Measurements from ENCODE around the gene NREP.
"Not testable (repeated sequence)": the region's sequence is repeated elsewhere in the genome, so short reads cannot be mapped to it uniquely, and the experiment has no call there.

The NREP gene

DNA sequence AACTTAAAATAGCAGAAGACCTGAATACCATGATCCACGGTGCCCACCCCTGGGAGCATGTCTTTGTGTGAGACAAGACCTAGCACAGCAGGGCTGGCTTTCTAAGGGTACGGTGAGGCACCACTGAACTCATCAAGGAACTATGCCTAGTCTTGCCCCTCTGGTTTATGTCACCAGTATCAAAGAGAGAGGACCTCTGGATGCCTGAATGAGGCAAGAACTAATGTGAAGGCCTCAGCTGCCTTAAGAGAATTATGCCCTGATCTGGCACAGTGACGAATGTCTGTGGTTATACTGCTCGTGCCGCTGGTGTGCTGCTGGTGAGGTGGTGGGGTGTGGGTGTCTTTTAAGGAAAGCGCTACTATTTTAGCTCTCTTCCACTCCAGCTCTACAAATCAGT, 23.0 kb downstream of the NREP start:
- H3K27me3 Mint-ChIP-seq, result no peaks in the 10 kb centered on the region
- H3K36me3 Mint-ChIP-seq, result no peaks in the 10 kb centered on the region
- peaks cover 12% of the 10 kb centered on the region for H3K4me1 Mint-ChIP-seq
- no peak overlapping the region for H3K4me3 Mint-ChIP-seq
- no peaks in the 10 kb centered on the region for H3K9me3 Mint-ChIP-seq
- no peak overlapping the region for H3K27ac Mint-ChIP-seq

DNA sequence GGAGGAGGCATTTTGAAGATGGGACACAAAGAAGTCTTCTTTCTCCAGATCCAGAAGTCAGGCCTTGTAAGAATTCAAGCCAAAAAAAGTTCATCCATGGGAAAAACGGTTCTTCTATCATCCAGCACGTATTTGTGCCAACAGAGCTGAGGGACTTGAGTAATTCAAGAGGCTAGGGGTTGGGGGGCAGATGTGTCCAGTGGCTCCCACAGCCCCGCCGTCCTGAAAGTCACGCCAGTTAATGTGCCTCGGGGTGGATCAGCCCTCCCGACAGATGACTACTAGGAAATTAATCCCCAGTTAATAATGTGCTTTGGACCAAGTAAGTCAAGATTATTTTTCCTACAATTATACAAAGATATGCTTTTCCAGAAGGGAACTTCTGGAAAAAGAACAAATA, 23.4 kb downstream of the NREP start:
- no peak overlapping the region for H3K4me3 Mint-ChIP-seq
- H3K4me1 Mint-ChIP-seq, result peaks cover 12% of the 10 kb centered on the region
- no peaks in the 10 kb centered on the region for H3K9me3 Mint-ChIP-seq
- H3K27ac Mint-ChIP-seq, result no peak overlapping the region
- no peaks in the 10 kb centered on the region for H3K27me3 Mint-ChIP-seq
- H3K36me3 Mint-ChIP-seq, result no peaks in the 10 kb centered on the region

DNA sequence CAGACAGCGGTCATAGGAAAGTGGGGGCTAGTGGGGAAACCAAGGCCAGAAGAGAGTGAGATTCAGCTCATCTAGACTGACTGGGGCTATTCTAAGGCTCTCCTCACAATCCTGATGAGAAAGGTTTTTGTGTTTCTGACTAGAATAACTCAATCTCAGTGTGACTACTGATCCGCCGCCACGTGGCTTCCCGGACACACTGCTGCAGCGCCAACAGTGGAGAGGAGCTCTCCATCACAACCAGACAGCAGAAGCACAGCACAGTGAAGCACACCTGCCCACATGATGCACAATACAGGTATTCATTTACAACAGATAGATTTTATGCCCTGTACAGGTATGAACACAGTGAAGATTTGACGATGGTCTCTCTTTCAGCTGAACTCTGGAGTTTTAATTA, 25.4 kb downstream of the NREP start:
- Mint-ChIP-seq H3K9me3 (no peaks in the 10 kb centered on the region), H3K4me1 (peaks cover 12% of the 10 kb centered on the region), H3K4me3 (no peak overlapping the region), H3K36me3 (no peaks in the 10 kb centered on the region), H3K27ac (no peak overlapping the region), H3K27me3 (no peaks in the 10 kb centered on the region)

DNA sequence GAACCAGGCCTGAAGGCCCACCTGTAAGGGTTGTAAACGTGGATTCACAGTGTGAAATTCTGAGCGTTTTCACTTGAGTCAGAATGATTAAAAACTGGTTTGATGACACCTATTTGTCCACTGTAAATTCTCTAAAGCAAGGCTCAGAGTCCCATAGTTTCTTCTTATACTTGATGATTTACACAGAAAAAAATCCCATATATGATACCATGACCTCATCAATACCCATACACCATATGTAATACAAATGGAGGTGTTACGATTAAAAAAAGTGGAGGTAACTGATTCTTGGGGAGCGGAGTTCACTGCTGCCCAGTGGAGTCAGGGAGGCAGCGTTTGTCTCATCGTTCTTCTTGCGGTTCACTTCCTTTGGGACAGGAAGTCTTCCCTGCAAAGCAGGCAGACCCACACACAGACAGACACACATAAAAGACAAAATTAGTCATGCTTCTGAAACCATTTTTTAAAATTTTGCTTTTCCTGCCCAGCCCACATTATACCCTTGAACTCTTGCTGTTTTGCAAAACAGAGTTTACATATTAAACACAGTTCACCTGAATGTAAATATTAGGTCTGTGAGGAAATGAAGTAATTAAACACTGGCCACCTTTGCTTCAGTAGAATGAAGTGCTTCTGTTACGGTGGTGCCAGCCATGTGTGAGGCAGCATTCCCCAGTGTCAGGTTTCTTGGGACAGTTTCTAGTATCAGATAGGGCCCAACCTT, 26.2 kb downstream of the NREP start:
- no peak overlapping the region for H3K4me3 Mint-ChIP-seq
- H3K36me3 Mint-ChIP-seq, result no peaks in the 10 kb centered on the region
- H3K9me3 Mint-ChIP-seq, result no peaks in the 10 kb centered on the region
- peaks cover 3% of the 10 kb centered on the region for H3K27me3 Mint-ChIP-seq
- H3K4me1 Mint-ChIP-seq, result peaks cover 9% of the 10 kb centered on the region
- no peak overlapping the region for H3K27ac Mint-ChIP-seq

DNA sequence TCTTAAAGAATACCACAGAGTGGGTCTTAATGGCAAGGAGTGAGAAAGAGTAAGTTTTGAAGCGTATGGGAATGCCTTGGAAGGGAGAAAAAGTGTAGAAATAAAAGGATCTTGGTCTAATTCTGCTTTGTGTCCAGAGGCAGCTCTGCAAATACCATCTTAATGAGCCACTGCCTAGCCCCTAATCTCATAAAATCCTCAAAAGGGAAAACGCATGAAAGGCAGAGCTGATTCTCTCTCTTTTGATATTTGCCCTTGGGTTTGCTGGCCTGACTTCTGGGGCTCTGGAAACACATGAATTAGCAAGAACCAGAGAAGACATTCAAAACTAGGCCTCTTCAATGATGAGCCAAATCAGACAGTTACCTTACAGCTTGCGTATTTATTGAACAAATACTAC, 28.1 kb downstream of the NREP start:
- H3K36me3 Mint-ChIP-seq, result no peaks in the 10 kb centered on the region
- H3K9me3 Mint-ChIP-seq, result no peaks in the 10 kb centered on the region
- H3K4me3 Mint-ChIP-seq, result no peak overlapping the region
- H3K4me1 Mint-ChIP-seq, result peaks cover 5% of the 10 kb centered on the region
- no peak overlapping the region for H3K27ac Mint-ChIP-seq
- peaks cover 3% of the 10 kb centered on the region for H3K27me3 Mint-ChIP-seq

DNA sequence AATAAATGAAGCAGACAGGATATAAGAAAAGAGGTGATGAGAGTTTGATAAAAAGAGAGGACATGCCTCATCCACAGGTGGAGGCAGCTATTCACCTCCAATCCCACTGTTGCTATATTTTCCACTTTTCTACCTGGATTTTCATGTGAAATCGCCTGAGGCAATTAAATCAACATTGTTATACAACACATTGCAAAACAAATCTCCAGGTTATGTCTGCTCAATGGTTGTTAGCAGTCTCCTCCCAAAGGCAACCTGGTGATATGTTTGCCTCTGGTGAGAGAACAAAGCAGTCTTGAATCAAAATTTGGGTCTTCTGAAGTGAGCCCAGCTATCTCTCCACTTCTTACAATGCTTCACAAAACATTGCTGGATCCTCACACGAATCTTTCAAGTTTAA, 30.0 kb downstream of the NREP start:
- peaks cover 3% of the 10 kb centered on the region for H3K27me3 Mint-ChIP-seq
- no peak overlapping the region for H3K4me3 Mint-ChIP-seq
- no peak overlapping the region for H3K27ac Mint-ChIP-seq
- no peaks in the 10 kb centered on the region for H3K9me3 Mint-ChIP-seq
- H3K36me3 Mint-ChIP-seq, result no peaks in the 10 kb centered on the region
- H3K4me1 Mint-ChIP-seq, result peaks cover 5% of the 10 kb centered on the region

DNA sequence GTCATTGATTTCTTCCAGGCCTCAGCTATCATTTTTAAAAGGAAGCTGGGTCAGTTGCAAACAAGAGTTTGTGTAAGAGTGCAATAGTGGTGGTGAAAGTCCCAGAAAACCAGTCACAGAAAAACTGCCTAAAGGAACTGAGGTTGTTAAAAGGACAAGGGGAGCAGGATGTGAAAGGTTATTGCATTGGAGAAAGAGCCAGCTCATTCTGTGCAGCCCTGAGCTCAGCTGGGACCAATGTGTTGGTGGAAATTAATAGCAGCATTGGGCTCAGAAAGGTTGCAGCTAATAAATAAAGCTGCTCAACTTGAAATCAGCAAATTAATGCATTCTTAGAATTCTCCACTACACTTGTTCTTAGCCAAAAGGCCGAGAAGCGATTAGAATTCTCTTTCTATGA, 34.9 kb downstream of the NREP start:
- H3K4me3 Mint-ChIP-seq, result no peak overlapping the region
- peaks cover 9% of the 10 kb centered on the region for H3K27me3 Mint-ChIP-seq
- no peaks in the 10 kb centered on the region for H3K9me3 Mint-ChIP-seq
- no peak overlapping the region for H3K27ac Mint-ChIP-seq
- H3K4me1 Mint-ChIP-seq, result no peaks in the 10 kb centered on the region
- H3K36me3 Mint-ChIP-seq, result peaks cover 2% of the 10 kb centered on the region

DNA sequence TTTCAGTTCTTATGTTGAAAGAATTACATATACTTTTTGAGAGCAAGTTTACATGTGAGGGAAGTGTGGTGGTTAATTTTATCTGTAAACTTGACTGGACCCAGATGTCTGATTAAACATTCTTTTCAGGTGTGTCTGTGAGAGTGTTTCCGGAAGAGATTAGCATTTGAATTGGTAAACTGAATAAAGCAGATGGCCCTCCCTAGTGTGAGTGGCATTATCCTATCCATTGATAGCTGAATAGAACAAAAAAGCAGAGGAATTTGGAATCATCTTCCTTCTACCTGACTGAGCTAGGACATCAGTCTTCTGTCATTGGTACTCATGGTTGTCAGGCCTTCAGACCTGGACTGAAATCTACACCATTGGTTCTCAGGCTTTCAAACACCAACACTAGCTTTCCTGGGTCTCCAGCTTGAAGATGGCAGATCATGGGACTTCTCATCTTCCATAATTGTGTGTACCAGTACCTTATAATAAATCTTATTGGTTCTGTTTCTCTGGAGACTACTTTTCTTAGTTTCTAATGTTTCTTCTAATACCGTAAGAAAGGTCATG, 36.6 kb downstream of the NREP start:
- no peak overlapping the region for H3K27ac Mint-ChIP-seq
- no peak overlapping the region for H3K4me3 Mint-ChIP-seq
- H3K36me3 Mint-ChIP-seq, result peaks cover 2% of the 10 kb centered on the region
- H3K9me3 Mint-ChIP-seq, result no peaks in the 10 kb centered on the region
- peaks cover 6% of the 10 kb centered on the region for H3K27me3 Mint-ChIP-seq
- no peaks in the 10 kb centered on the region for H3K4me1 Mint-ChIP-seq

DNA sequence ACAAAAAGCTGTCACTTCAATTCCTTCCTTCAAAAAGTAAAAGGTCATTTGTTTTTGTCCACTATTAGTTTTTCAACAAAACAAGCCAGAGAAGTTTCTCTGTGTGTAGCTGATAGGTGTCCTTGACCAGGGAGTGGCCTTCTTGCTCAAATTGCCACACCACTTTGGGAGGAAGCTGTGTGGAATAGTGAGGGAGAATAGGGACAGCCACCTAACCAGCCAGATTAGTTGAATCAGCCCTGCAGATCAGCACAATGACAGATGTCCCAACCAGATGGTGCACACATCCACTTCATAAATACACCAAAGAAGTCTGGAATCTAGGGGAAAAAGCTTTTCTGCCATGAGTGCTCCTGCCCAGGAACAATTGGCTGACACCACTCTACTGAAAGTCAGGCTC, 37.2 kb downstream of the NREP start:
- no peak overlapping the region for H3K27ac Mint-ChIP-seq
- H3K4me3 Mint-ChIP-seq, result no peak overlapping the region
- H3K27me3 Mint-ChIP-seq, result peaks cover 6% of the 10 kb centered on the region
- peaks cover 2% of the 10 kb centered on the region for H3K36me3 Mint-ChIP-seq
- no peaks in the 10 kb centered on the region for H3K9me3 Mint-ChIP-seq
- H3K4me1 Mint-ChIP-seq, result no peaks in the 10 kb centered on the region

DNA sequence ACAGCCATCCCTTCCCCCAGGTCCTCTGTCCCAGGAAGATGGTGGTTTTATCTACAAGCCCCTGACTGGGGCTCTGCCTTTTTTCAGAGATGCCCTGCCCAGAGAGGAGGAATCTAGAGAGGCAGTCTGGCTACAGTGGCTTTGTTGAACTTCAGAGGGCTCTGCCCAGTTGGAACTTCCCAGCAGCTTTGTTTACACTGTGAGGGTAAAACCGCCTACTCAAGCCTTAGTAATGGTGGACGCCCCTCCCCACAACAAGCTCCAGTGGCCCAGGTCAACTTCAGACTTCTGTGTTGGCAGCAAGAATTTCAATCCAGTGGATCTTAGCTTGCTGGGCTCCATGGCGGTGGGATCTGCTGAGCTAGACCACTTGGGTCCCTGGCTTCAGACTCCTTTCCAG, 40.2 kb downstream of the NREP start:
- not testable (repeated sequence) for H3K4me1 Mint-ChIP-seq, H3K9me3 Mint-ChIP-seq, H3K4me3 Mint-ChIP-seq, H3K27ac Mint-ChIP-seq, H3K36me3 Mint-ChIP-seq, H3K27me3 Mint-ChIP-seq

DNA sequence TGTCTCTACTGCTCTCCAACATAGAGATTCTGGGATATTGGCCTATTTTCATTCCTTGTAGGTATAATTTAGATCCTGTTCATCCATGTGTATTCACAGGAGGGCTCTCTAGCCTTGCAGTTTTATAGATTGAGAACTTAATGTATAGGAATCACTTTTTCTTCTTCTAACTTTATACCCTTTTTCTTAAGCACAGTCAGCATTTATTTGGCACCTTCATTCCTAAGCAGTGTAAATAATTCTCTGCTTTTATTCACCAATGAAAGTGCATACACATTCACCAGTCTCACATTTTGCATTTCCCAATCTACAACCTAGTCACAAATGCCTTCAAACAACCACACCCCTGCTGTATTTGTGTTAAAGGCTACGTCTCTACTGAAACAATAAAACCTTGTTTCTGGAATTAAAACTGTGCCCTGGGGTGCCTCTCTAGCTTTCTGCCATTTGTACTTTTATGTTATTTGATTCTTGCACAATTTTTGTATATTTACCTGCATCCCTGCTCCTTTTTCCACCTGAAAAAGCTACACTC, 49.3 kb downstream of the NREP start:
- Mint-ChIP-seq H3K27ac (no peak overlapping the region), H3K4me3 (no peak overlapping the region), H3K9me3 (no peaks in the 10 kb centered on the region), H3K4me1 (peaks cover 7% of the 10 kb centered on the region), H3K27me3 (no peaks in the 10 kb centered on the region), H3K36me3 (no peaks in the 10 kb centered on the region)

DNA sequence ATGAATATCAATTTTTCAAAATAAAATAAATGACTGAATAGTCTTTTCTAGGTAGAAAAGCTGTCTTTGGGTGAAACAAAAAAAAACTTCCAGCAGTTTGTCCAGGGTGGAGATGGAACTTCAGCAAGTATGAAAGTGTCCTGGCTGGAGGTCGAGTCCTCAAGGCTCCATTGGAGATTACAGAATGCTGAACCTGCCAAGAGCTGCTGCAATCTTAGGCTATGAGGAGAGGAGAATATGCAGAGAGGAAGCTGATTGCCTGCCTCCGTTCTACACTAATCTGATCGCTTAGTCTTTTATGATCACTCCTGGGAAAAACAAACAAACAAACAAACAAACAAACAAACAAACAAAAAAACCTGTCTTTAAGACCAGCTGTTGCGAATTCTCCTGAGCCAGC, 50.6 kb downstream of the NREP start:
- H3K4me3 Mint-ChIP-seq, result no peak overlapping the region
- H3K27me3 Mint-ChIP-seq, result no peaks in the 10 kb centered on the region
- no peak overlapping the region for H3K27ac Mint-ChIP-seq
- H3K36me3 Mint-ChIP-seq, result no peaks in the 10 kb centered on the region
- H3K4me1 Mint-ChIP-seq, result peaks cover 7% of the 10 kb centered on the region
- no peaks in the 10 kb centered on the region for H3K9me3 Mint-ChIP-seq

DNA sequence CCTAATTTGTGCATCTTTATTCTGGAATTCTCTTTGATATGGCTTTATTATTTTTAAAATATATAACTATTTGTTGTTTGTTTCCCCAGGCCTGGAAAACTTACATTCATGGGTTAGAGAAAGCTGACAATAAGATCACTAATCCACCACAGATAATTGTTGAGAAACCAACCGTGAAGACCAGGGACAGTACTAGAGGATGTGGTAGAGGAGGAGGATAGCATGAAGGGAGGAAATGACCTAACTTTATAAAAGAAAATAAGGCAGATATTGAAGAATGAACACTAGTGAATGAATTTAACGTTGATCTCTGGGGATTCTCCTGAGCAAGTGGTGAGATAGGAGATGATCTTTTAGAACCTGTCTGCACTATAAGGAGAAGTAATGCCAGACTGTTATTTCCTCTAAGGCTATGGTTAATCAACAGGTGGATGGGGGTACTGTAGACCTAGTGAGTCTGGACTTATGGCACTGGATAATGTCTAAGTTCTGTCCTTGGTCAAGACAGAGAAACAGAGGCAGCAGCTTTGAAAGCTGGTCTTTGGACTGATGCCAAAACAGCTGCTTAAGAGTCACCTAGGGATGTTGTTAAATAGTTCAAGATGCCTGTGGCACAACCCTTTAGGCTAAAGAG, 52.4 kb downstream of the NREP start:
- peaks cover 3% of the 10 kb centered on the region for H3K27me3 Mint-ChIP-seq
- H3K9me3 Mint-ChIP-seq, result no peaks in the 10 kb centered on the region
- H3K4me1 Mint-ChIP-seq, result peaks cover 7% of the 10 kb centered on the region
- no peak overlapping the region for H3K4me3 Mint-ChIP-seq
- no peak overlapping the region for H3K27ac Mint-ChIP-seq
- no peaks in the 10 kb centered on the region for H3K36me3 Mint-ChIP-seq

DNA sequence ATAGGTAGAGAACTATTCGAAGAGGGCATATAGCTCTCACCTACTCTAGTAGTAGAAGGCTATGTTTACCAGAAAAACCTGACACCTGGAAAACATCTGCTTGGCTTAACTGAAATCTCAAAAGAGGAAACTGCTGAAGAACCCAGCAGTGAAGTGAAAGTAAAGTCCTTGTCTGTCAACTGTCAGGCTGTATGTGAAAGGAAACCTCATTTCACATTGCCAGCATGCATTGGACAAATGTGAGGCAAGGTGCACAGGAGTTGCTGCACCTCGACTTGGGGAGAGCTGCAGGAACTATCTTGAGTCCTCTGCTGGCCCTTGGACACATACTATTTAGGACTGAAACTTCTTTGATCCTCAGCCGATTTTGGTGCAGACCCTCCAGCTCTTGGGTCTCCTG, 53.3 kb downstream of the NREP start:
- Mint-ChIP-seq H3K9me3 (no peaks in the 10 kb centered on the region), H3K4me3 (no peak overlapping the region), H3K4me1 (peaks cover 7% of the 10 kb centered on the region), H3K27me3 (peaks cover 5% of the 10 kb centered on the region), H3K27ac (no peak overlapping the region), H3K36me3 (no peaks in the 10 kb centered on the region)

DNA sequence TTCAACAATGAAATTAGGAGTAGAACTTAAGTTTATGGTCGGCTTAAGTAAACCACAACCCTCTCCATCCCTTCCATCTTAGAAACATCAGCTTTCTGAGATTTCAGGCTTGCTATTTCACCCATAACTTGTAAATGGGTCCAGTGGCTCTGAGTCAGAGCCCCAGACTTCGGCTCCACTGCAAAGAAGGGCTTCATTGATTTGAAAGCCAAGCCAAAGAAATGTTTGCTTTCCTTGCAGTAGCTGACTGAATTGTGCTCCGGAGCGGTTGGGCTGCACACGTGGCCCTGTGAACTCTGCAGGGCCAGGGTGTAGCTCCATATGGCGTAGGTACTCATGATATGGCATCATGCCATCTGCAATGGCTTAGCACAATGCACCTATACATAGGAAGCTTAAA, 57.0 kb downstream of the NREP start:
- Mint-ChIP-seq H3K4me1 (peaks cover 7% of the 10 kb centered on the region), H3K4me3 (no peak overlapping the region), H3K27me3 (peaks cover 5% of the 10 kb centered on the region), H3K36me3 (no peaks in the 10 kb centered on the region), H3K27ac (no peak overlapping the region), H3K9me3 (no peaks in the 10 kb centered on the region)

DNA sequence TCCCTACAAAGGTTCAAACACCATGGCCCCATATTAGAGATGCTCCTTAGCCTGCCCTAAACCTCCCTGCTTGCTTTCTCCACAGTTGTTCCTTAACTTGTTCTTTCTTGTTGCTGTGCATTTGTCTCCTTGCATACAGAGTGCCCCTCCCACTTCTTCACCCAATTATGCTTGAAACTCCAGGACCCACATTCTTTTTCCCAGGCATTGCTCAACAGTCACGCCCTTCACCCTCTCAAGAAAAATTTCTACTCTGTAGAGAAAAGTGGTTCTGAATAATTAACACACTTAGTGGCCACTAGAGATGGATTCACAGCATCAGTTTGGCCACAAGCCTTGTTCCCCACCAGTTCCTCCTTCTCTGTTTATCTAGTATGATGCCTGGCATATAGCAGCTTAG, 57.7 kb downstream of the NREP start:
- H3K36me3 Mint-ChIP-seq, result no peaks in the 10 kb centered on the region
- peaks cover 4% of the 10 kb centered on the region for H3K4me1 Mint-ChIP-seq
- peaks cover 5% of the 10 kb centered on the region for H3K27me3 Mint-ChIP-seq

More for the DNA sequence above, 57.7 kb downstream of the NREP start:
- no peaks in the 10 kb centered on the region for H3K9me3 Mint-ChIP-seq
- H3K4me3 Mint-ChIP-seq, result no peak overlapping the region
- H3K27ac Mint-ChIP-seq, result no peak overlapping the region

Measured in activated naive CD4-positive, alpha-beta T cell treated with anti-CD3 and anti-CD28 coated beads, Interleukin-2, amount 50 U/mL, for 24 hours (primary cell).